ENCODE results near the gene KLF11.

DNA sequence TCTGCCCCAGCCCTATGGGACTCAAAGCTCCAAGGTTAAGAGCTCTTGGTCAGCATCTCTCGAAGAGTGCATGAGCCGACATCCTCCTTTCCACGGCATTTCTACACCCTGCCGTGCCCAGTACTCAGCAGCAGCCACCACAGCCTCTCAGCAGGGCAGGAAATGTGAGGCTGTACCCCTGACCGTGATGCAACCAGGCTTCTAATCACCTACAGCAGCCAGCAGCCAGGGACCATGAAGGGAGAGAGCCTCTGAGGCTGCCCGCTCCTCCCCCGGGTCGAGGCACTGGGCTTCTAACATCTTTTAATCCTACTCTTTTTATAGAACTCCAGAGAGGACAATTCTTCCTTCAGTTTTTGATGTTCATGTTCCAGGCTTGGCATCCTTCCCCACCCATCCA, 30.4 kb downstream of the KLF11 start:
- no peak for TF ChIP-seq POLR2A (IDR thresholded peaks at IDR 0.05)
- TF ChIP-seq, protein P1, sequence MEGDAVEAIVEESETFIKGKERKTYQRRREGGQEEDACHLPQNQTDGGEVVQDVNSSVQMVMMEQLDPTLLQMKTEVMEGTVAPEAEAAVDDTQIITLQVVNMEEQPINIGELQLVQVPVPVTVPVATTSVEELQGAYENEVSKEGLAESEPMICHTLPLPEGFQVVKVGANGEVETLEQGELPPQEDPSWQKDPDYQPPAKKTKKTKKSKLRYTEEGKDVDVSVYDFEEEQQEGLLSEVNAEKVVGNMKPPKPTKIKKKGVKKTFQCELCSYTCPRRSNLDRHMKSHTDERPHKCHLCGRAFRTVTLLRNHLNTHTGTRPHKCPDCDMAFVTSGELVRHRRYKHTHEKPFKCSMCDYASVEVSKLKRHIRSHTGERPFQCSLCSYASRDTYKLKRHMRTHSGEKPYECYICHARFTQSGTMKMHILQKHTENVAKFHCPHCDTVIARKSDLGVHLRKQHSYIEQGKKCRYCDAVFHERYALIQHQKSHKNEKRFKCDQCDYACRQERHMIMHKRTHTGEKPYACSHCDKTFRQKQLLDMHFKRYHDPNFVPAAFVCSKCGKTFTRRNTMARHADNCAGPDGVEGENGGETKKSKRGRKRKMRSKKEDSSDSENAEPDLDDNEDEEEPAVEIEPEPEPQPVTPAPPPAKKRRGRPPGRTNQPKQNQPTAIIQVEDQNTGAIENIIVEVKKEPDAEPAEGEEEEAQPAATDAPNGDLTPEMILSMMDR (IDR thresholded peaks at IDR 0.05), result no peak

All from lower leg skin (tissue), 3 donors.